Prostate gland (tissue), 2 donors: ENCODE measurements around the gene GRIK2.

Source experiments
- POLR2A ChIP-seq: fragments of 450-650 bp; IDR thresholded peaks from one replicate; pipeline ENCODE4 v1.6.1; 2016; ENCODE audit warnings: antibody characterized with exemption, mild to moderate bottlenecking
- TF ChIP-seq, protein P1 (sequence below), 4 experiments: fragments of 200-600 bp in 2 of 4; fragments of 450-650 bp in 2 of 4; sonication (generic) in 2 of 4; IDR thresholded peaks; 1 replicate in 3 of 4; 2 replicates in 1 of 4; pipeline ENCODE4 v1.5.1; 2016 to 2019; ENCODE audit warnings: antibody characterized with exemption in 4 of 4, mild to moderate bottlenecking in 2 of 4, moderate library complexity in 2 of 4

DNA sequence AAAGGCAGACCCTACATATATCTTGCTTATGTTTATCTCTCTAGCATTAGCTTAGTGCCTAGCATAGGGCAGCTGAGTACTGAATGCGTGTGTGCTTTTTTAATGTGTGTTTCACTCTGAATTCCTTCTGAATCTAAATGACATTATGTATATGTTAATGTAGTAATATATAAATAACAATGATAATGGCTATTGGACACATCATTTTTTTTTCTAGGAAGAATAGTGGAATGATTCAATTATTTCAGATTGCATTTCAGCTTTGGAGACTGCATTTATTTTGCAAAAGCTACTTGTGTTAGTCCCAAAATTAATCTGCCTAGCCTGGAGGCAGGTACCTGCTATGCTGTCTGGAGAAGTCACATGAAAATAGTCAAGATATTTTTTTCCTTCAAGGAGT lies 371.8 kb downstream of the GRIK2 start:
- TF ChIP-seq, protein P1, sequence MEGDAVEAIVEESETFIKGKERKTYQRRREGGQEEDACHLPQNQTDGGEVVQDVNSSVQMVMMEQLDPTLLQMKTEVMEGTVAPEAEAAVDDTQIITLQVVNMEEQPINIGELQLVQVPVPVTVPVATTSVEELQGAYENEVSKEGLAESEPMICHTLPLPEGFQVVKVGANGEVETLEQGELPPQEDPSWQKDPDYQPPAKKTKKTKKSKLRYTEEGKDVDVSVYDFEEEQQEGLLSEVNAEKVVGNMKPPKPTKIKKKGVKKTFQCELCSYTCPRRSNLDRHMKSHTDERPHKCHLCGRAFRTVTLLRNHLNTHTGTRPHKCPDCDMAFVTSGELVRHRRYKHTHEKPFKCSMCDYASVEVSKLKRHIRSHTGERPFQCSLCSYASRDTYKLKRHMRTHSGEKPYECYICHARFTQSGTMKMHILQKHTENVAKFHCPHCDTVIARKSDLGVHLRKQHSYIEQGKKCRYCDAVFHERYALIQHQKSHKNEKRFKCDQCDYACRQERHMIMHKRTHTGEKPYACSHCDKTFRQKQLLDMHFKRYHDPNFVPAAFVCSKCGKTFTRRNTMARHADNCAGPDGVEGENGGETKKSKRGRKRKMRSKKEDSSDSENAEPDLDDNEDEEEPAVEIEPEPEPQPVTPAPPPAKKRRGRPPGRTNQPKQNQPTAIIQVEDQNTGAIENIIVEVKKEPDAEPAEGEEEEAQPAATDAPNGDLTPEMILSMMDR (IDR thresholded peaks at IDR 0.05): no peak
- TF ChIP-seq POLR2A: no peak
